Prostate gland (tissue), 2 donors: ENCODE results near the gene GLS. TPM values are rescaled to one million over a fixed set of nuclear protein-coding genes. Genes with fewer than 3 reads are reported as not detected.

Experiments used
- DNase-seq: peaks from one replicate; pipeline ENCODE4 v3.0.0-alpha.2; 2019; ENCODE audit warnings: low spot score
- H3K27ac ChIP-seq, 2 donors: fragments of 200-600 bp; sonication (generic); 2 replicates each; pipeline ENCODE4 v1.5.1; 2017 to 2019
- H3K27me3 ChIP-seq: fragments of 200-600 bp; sonication (generic); replicated peaks from 2 replicates; pipeline ENCODE4 v1.5.1; 2019; ENCODE audit not compliant: insufficient read depth
- H3K36me3 ChIP-seq, 2 donors: fragments of 200-600 bp; sonication (generic); 1 replicate in 1 of 2; 2 replicates in 1 of 2; pipeline versions ENCODE4 v1.5.1 to v1.8.1; 2017 to 2019
- H3K4me1 ChIP-seq: fragments of 200-600 bp; sonication (generic); replicated peaks from 2 replicates; pipeline ENCODE4 v1.5.1; 2019
- H3K4me3 ChIP-seq, 2 donors: fragments of 200-600 bp; sonication (generic); 2 replicates each; pipeline ENCODE4 v1.5.1; 2017 to 2019
- H3K9me3 ChIP-seq: fragments of 200-600 bp; sonication (generic); 2 replicates; pipeline ENCODE4 v1.5.1; 2017
- POLR2A ChIP-seq: fragments of 450-650 bp; IDR thresholded peaks from one replicate; pipeline ENCODE4 v1.6.1; 2016; ENCODE audit warnings: antibody characterized with exemption, mild to moderate bottlenecking
- POLR2AphosphoS5 ChIP-seq: sonication (generic); formaldehyde crosslinking; IDR thresholded peaks from one replicate; pipeline ENCODE4 v1.6.1; 2017; ENCODE audit warnings: antibody characterized with exemption
- WGBS: methylation state at CpG from one replicate; pipeline ENCODE4 v1.1.5; 2018; 5-methylcytosine and 5-hydroxymethylcytosine counted together
- intact Hi-C: fragments of 100-400 bp; cut with DNase I; formaldehyde crosslinking; loops from one replicate; pipeline ENCODE4 v1.14.2; 2022
- total RNA-seq, 2 donors: library from RNA; depleted of rRNA; stranded (reverse); fragments of >200 nt; gene quantifications; one replicate each; pipeline ENCODE4 v1.1.0, GENCODE V29; 2016
- TF ChIP-seq, protein P1 (sequence below), 4 experiments: fragments of 200-600 bp in 2 of 4; fragments of 450-650 bp in 2 of 4; sonication (generic) in 2 of 4; IDR thresholded peaks; 1 replicate in 3 of 4; 2 replicates in 1 of 4; pipeline ENCODE4 v1.5.1; 2016 to 2019; ENCODE audit warnings: antibody characterized with exemption in 4 of 4, mild to moderate bottlenecking in 2 of 4, moderate library complexity in 2 of 4

GLS gene
- total RNA-seq, 2 donors from 2014 or later = 30.6 to 74.9 TPM

DNA sequence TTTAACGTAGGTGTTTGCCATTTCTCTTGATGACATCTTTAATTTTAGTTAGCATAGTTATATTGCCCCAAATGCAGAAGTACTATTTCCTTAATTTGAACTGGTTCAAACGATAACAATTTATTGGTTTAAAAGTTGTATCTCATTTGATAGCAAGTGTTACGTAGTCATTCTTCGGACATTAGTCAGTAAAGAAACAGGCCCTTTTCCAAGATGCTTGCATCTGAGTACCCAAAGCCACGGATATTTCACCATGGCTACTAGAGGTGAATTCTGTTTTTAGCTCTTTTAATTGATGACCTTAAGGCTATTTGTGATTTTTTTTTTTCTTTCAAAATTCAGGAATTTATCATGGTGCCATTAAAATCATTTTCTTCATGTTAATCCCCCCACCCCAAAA is 32.1 kb downstream of the GLS start:
- intact Hi-C loops = no loop called here
- 94% methylated on average over 5 of the region's 5 CpGs for WGBS

DNA sequence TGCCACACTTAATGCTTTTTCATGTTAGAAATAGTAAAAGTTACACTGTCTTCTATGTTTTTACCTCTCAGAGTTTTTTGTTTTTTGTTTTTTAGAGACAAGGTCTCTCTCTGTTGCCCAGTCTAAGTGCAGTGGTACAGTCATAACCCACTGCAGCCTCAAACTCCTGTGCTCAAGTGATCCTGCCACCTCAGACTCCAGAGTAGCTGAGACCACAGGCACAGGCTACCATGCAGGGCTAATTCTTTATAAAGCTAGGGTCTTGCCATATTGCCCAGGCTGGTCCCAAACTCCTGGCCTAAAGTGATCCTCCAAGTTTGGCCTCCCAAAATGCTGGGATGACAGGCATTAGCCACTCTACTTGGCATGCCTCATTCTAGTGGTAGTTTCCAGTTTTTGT is 33.1 kb downstream of the GLS start:
- no peaks in the 10 kb centered on the region for H3K36me3 ChIP-seq
- no peak for TF ChIP-seq POLR2AphosphoS5
- TF ChIP-seq, protein P1, sequence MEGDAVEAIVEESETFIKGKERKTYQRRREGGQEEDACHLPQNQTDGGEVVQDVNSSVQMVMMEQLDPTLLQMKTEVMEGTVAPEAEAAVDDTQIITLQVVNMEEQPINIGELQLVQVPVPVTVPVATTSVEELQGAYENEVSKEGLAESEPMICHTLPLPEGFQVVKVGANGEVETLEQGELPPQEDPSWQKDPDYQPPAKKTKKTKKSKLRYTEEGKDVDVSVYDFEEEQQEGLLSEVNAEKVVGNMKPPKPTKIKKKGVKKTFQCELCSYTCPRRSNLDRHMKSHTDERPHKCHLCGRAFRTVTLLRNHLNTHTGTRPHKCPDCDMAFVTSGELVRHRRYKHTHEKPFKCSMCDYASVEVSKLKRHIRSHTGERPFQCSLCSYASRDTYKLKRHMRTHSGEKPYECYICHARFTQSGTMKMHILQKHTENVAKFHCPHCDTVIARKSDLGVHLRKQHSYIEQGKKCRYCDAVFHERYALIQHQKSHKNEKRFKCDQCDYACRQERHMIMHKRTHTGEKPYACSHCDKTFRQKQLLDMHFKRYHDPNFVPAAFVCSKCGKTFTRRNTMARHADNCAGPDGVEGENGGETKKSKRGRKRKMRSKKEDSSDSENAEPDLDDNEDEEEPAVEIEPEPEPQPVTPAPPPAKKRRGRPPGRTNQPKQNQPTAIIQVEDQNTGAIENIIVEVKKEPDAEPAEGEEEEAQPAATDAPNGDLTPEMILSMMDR (IDR thresholded peaks at IDR 0.05) = no peak
- TF ChIP-seq POLR2A = no peak

More for the DNA sequence above, 32.1 kb downstream of the GLS start:
- TF ChIP-seq POLR2A (no peak), POLR2AphosphoS5 (no peak)
- TF ChIP-seq, protein P1 (IDR thresholded peaks at IDR 0.05) = no peak
- H3K27ac ChIP-seq = no peak overlapping the region
- no peak for DNase-seq
- no peak overlapping the region for H3K4me3 ChIP-seq
- no peaks in the 10 kb centered on the region for H3K27me3 ChIP-seq
- H3K4me1 ChIP-seq = no peaks in the 10 kb centered on the region
- H3K9me3 ChIP-seq = no peaks in the 10 kb centered on the region
- H3K36me3 ChIP-seq = no peaks in the 10 kb centered on the region

DNA sequence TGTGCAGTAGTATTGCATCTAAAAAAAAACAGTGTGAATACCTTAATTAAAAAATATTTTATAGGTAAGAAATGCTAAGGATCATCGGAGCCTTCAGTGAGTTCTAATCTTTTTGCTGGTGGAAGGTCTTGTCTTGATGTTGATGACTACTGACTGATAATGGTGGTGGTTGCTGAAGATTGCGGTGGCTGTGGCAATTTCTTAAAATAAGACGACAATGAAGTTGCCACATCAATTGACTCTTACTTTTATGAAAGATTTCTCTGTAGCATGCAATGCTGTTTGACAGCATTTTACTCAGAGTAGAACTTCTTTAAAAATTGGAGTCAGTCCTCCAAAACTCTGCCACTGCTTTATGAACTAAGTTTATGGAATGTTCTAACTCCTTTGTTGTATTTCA is 36.2 kb downstream of the GLS start:
- WGBS = 96% methylated on average over 3 of the region's 3 CpGs
- no peaks in the 10 kb centered on the region for H3K9me3 ChIP-seq
- no peaks in the 10 kb centered on the region for H3K4me1 ChIP-seq
- TF ChIP-seq POLR2AphosphoS5 (no peak), POLR2A (no peak)
- TF ChIP-seq, protein P1 (IDR thresholded peaks at IDR 0.05) = no peak
- H3K4me3 ChIP-seq = no peak overlapping the region
- H3K27me3 ChIP-seq = no peaks in the 10 kb centered on the region
- H3K27ac ChIP-seq = no peak overlapping the region
- no peak for DNase-seq
- intact Hi-C loops = no loop called here
- H3K36me3 ChIP-seq = no peaks in the 10 kb centered on the region

More for the DNA sequence above, 33.1 kb downstream of the GLS start:
- no peaks in the 10 kb centered on the region for H3K9me3 ChIP-seq
- no peak overlapping the region for H3K4me3 ChIP-seq
- DNase-seq = no peak
- intact Hi-C loops = no loop called here
- no peak overlapping the region for H3K27ac ChIP-seq
- H3K4me1 ChIP-seq = no peaks in the 10 kb centered on the region
- no peaks in the 10 kb centered on the region for H3K27me3 ChIP-seq

DNA sequence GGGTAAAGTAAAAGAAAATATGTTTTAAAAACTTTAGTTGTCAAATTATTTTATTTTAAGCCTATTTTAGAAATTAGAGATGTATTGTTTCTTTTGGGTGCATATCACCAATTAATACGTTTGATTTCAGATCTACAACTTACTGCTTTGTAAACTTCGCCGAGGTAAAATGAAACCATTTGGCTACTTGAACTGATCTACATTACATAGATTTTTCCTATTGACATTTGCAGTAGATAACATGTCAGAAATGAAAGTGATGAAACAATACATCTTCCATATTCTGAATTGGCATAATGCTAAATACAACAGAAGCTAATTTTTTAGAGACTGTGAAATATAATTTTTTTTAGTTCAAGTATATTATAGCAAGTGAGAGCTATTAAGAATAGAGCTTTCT is 39.5 kb downstream of the GLS start:
- 82% methylated on average over 3 of the region's 3 CpGs for WGBS
- no peak overlapping the region for H3K4me3 ChIP-seq
- H3K9me3 ChIP-seq = no peaks in the 10 kb centered on the region
- DNase-seq = no peak
- no peak overlapping the region for H3K27ac ChIP-seq
- TF ChIP-seq POLR2A (no peak), POLR2AphosphoS5 (no peak)
- TF ChIP-seq, protein P1 (IDR thresholded peaks at IDR 0.05) = no peak
- H3K36me3 ChIP-seq = no peaks in the 10 kb centered on the region
- intact Hi-C loops = no loop called here
- H3K4me1 ChIP-seq = no peaks in the 10 kb centered on the region
- H3K27me3 ChIP-seq = no peaks in the 10 kb centered on the region

DNA sequence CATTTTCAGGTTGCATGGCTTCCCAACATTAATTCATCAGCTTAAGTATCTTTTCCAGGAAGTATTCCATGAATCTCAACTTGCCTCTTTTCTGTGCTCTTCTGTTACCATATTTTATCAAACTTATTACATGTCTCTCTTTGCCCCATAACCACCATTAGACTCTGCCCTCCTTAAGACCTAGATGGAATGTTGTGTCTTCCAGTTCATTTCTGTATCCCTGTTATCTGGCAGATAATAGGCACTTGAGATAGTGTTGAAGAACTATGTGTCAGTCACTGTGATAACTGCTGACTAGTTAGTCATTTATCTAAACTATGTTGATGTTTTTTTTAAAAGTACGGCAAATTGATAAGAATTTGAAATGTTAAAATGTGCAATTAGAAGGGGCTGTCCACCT is 41.8 kb downstream of the GLS start:
- Histone ChIP-seq H3K9me3 (no peaks in the 10 kb centered on the region), H3K27me3 (no peaks in the 10 kb centered on the region), H3K4me3 (no peak overlapping the region), H3K36me3 (no peaks in the 10 kb centered on the region), H3K4me1 (no peaks in the 10 kb centered on the region), H3K27ac (no peak overlapping the region)
- intact Hi-C loops = no loop called here
- no peak for DNase-seq
- 91% methylated on average over 1 of the region's 1 CpG for WGBS
- TF ChIP-seq POLR2AphosphoS5 (no peak), POLR2A (no peak)
- TF ChIP-seq, protein P1 (IDR thresholded peaks at IDR 0.05) = no peak
